ENCODE results near the gene AMPD3.

The AMPD3 gene

DNA sequence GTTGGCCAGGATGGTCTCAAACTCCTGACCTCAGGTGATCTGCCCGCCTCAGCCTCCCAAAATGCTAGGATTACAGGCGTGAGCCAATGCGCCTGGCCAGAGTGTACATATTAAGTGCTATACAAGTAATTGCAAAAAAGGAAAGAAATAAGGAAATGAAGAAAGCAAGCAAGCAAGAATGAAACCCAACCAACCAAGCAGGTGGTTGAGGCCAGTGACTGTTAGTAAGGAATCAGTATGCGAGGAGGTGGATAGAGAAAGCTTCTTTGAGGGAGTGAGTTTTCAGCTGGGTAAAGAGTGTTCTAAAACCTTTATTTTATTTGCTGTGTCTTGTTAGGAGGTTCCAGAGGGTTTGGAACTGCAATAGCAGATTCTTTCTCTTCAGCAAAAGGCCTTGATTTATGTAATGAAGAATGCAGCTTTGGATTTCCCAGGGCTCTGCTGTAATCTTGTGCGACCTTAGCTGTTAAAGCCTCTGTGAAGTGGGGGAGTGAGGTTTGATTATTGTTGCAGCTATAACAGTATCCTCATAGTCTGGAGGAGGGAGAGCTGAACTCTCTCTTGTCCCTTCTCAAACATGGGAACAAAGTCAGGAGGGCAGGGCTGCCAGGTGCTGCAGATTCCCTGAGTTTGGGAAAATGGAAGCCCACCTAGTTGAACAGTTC lies 5.7 kb downstream of the AMPD3 start:
- TF ChIP-seq EGR1 (IDR thresholded peaks at IDR 0.05): no peak
- no peak for TF ChIP-seq CREB1 (IDR thresholded peaks at IDR 0.05; ENCODE audit: low read depth)
- TF ChIP-seq, protein P1, sequence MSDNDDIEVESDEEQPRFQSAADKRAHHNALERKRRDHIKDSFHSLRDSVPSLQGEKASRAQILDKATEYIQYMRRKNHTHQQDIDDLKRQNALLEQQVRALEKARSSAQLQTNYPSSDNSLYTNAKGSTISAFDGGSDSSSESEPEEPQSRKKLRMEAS (IDR thresholded peaks at IDR 0.05): no peak
- TF ChIP-seq, protein P2, sequence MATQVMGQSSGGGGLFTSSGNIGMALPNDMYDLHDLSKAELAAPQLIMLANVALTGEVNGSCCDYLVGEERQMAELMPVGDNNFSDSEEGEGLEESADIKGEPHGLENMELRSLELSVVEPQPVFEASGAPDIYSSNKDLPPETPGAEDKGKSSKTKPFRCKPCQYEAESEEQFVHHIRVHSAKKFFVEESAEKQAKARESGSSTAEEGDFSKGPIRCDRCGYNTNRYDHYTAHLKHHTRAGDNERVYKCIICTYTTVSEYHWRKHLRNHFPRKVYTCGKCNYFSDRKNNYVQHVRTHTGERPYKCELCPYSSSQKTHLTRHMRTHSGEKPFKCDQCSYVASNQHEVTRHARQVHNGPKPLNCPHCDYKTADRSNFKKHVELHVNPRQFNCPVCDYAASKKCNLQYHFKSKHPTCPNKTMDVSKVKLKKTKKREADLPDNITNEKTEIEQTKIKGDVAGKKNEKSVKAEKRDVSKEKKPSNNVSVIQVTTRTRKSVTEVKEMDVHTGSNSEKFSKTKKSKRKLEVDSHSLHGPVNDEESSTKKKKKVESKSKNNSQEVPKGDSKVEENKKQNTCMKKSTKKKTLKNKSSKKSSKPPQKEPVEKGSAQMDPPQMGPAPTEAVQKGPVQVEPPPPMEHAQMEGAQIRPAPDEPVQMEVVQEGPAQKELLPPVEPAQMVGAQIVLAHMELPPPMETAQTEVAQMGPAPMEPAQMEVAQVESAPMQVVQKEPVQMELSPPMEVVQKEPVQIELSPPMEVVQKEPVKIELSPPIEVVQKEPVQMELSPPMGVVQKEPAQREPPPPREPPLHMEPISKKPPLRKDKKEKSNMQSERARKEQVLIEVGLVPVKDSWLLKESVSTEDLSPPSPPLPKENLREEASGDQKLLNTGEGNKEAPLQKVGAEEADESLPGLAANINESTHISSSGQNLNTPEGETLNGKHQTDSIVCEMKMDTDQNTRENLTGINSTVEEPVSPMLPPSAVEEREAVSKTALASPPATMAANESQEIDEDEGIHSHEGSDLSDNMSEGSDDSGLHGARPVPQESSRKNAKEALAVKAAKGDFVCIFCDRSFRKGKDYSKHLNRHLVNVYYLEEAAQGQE (IDR thresholded peaks at IDR 0.05; ENCODE audit: low read depth): no peak
- no peak for TF ChIP-seq USF1 (IDR thresholded peaks at IDR 0.05)
- no peak for TF ChIP-seq CEBPB (IDR thresholded peaks at IDR 0.05)
- TF ChIP-seq NFIC (IDR thresholded peaks at IDR 0.05): no peak
- no peak for TF ChIP-seq ZBTB7A (IDR thresholded peaks at IDR 0.05; ENCODE audit: low read depth)
- TF ChIP-seq FOXM1 (IDR thresholded peaks at IDR 0.05; ENCODE audit: borderline replicate concordance, low read depth): no peak
- TF ChIP-seq EP300 (IDR thresholded peaks at IDR 0.05; ENCODE audit: borderline replicate concordance): no peak
- TF ChIP-seq YY1 (IDR thresholded peaks at IDR 0.05; ENCODE audit: low read depth): no peak
- TF ChIP-seq TAF1 (IDR thresholded peaks at IDR 0.05; ENCODE audit: low read depth): no peak
- TF ChIP-seq TEAD4 (IDR thresholded peaks at IDR 0.05): no peak
- no peak for TF ChIP-seq RAD21 (IDR thresholded peaks at IDR 0.05; ENCODE audit: low read depth)
- TF ChIP-seq TCF12 (IDR thresholded peaks at IDR 0.05; ENCODE audit: low read depth): no peak

GRCh38 chr11:10461276-10461790 lies 6.3 kb downstream of the AMPD3 start:
- no peak for TF ChIP-seq USF1 (IDR thresholded peaks at IDR 0.05)
- no peak for TF ChIP-seq FOXM1 (IDR thresholded peaks at IDR 0.05; ENCODE audit: borderline replicate concordance, low read depth)
- no peak for TF ChIP-seq YY1 (IDR thresholded peaks at IDR 0.05; ENCODE audit: low read depth)
- no peak for TF ChIP-seq TCF12 (IDR thresholded peaks at IDR 0.05; ENCODE audit: low read depth)
- no peak for TF ChIP-seq EP300 (IDR thresholded peaks at IDR 0.05; ENCODE audit: borderline replicate concordance)
- no peak for TF ChIP-seq TEAD4 (IDR thresholded peaks at IDR 0.05)
- no peak for TF ChIP-seq CREB1 (IDR thresholded peaks at IDR 0.05; ENCODE audit: low read depth)
- TF ChIP-seq, protein P2 (IDR thresholded peaks at IDR 0.05; ENCODE audit: low read depth): no peak
- no peak for TF ChIP-seq CEBPB (IDR thresholded peaks at IDR 0.05)
- TF ChIP-seq EGR1 (IDR thresholded peaks at IDR 0.05): no peak
- no peak for TF ChIP-seq RAD21 (IDR thresholded peaks at IDR 0.05; ENCODE audit: low read depth)
- TF ChIP-seq TAF1 (IDR thresholded peaks at IDR 0.05; ENCODE audit: low read depth): no peak
- TF ChIP-seq, protein P1 (IDR thresholded peaks at IDR 0.05): no peak

DNA sequence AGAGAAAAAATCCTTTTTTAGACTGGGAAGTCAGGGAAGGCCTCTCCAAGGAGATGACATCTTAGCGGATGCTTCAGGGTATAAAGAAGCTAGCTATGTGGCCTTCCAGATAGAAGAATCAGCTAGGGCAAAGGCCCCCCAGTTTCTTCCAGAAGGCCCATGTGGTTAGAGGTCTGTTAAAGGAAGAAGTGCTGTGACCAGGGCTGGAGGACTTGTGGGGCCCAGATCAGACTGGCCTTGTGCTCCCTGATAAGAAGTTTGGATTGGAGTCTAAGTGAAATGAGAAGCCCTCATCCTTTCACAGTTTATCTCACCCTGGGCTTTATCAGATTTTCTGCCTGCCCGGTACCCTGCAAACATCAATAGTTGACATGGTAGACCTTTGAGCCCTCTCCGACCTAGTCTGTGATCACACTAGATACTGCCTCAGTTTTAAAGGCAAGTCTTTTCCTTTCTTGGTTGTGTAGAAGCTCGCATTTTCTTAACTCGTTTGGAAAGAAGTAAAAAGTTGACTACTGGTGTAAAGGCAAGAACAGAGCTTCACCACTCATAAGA lies 7.8 kb downstream of the AMPD3 start:
- TF ChIP-seq CREB1 (IDR thresholded peaks at IDR 0.05; ENCODE audit: low read depth) (no peak), TAF1 (IDR thresholded peaks at IDR 0.05; ENCODE audit: low read depth) (no peak), ZBTB7A (IDR thresholded peaks at IDR 0.05; ENCODE audit: low read depth) (no peak), YY1 (IDR thresholded peaks at IDR 0.05; ENCODE audit: low read depth) (no peak), EGR1 (IDR thresholded peaks at IDR 0.05) (no peak), CEBPB (IDR thresholded peaks at IDR 0.05) (no peak), TCF12 (IDR thresholded peaks at IDR 0.05; ENCODE audit: low read depth) (no peak), NFIC (IDR thresholded peaks at IDR 0.05) (no peak), TEAD4 (IDR thresholded peaks at IDR 0.05) (no peak)
- TF ChIP-seq, protein P2 (IDR thresholded peaks at IDR 0.05; ENCODE audit: low read depth): no peak

DNA sequence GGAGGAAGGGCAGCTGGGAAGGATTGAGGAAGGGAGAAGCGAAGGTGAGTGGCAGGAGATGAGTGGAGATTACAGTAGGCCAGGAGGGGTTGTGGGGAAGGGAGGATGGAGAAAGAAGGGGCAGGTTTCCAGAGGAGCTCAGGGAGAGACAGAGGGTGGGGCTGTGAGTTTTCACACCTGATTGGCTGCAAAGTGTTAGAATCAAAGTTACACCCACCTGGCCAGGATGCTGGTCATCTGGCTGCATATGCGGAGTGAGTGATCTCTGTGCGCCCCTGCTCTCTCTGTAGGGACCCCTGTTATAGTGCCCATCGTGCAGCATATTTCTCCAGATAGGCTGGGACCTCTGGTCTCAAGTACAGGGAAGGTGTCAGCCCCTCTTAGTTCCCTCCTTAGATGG lies 18.3 kb downstream of the AMPD3 start:
- TF ChIP-seq, protein P1 (IDR thresholded peaks at IDR 0.05): no peak
- TF ChIP-seq RAD21 (IDR thresholded peaks at IDR 0.05; ENCODE audit: low read depth) (no peak), CREB1 (IDR thresholded peaks at IDR 0.05; ENCODE audit: low read depth) (no peak), ZBTB7A (IDR thresholded peaks at IDR 0.05; ENCODE audit: low read depth) (no peak), TCF12 (IDR thresholded peaks at IDR 0.05; ENCODE audit: low read depth) (no peak), FOXM1 (IDR thresholded peaks at IDR 0.05; ENCODE audit: borderline replicate concordance, low read depth) (no peak), TAF1 (IDR thresholded peaks at IDR 0.05; ENCODE audit: low read depth) (no peak), CEBPB (IDR thresholded peaks at IDR 0.05) (no peak), EP300 (IDR thresholded peaks at IDR 0.05; ENCODE audit: borderline replicate concordance) (no peak), TEAD4 (IDR thresholded peaks at IDR 0.05) (no peak), YY1 (IDR thresholded peaks at IDR 0.05; ENCODE audit: low read depth) (no peak), NFIC (IDR thresholded peaks at IDR 0.05) (no peak), EGR1 (IDR thresholded peaks at IDR 0.05) (no peak), USF1 (IDR thresholded peaks at IDR 0.05) (no peak)
- TF ChIP-seq, protein P2 (IDR thresholded peaks at IDR 0.05; ENCODE audit: low read depth): no peak
